ENCODE results near the gene KCNJ1. TPM values are rescaled to one million over a fixed set of nuclear protein-coding genes. Genes with fewer than 3 reads are reported as not detected.

The KCNJ1 gene
- polyA plus RNA-seq, 2 donors = 0.07 to 0.10 TPM

GRCh38 chr11:128909438-128910125, 42.5 kb upstream of the KCNJ1 start:
- H3K4me3 ChIP-seq (ENCODE audit: low read depth in 1 of 2, low read length in 2 of 2) = no peak overlapping the region
- H3K9me3 ChIP-seq (ENCODE audit: control insufficient read depth in 2 of 2, insufficient read depth in 1 of 2, low read depth in 1 of 2, low read length in 1 of 2) = no peaks in the 10 kb centered on the region
- no peaks in the 10 kb centered on the region for H3K27me3 ChIP-seq (ENCODE audit: control insufficient read depth in 1 of 2, insufficient read depth in 2 of 2, low read length in 2 of 2)
- peaks cover 0 to 12% of the 10 kb centered on the region in 2 donors for H3K4me1 ChIP-seq (ENCODE audit: control insufficient read depth in 2 of 2, insufficient read depth in 2 of 2, low read length in 1 of 2)
- 44 to 55% methylated on average over 8 of the region's 8 CpGs for WGBS, 2 donors
- H3K27ac ChIP-seq (ENCODE audit: low read depth in 2 of 2, low read length in 1 of 2) = peak overlapping the region in 1 of 2 donors; percentile 52
- no peaks in the 10 kb centered on the region for H3K36me3 ChIP-seq (ENCODE audit: control insufficient read depth in 2 of 2, insufficient read depth in 2 of 2, low read length in 1 of 2)

GRCh38 chr11:128908391-128909246, 41.5 kb upstream of the KCNJ1 start:
- Histone ChIP-seq H3K9me3 (ENCODE audit: control insufficient read depth in 2 of 2, insufficient read depth in 1 of 2, low read depth in 1 of 2, low read length in 1 of 2) (no peaks in the 10 kb centered on the region), H3K27me3 (ENCODE audit: control insufficient read depth in 1 of 2, insufficient read depth in 2 of 2, low read length in 2 of 2) (no peaks in the 10 kb centered on the region), H3K36me3 (ENCODE audit: control insufficient read depth in 2 of 2, insufficient read depth in 2 of 2, low read length in 1 of 2) (no peaks in the 10 kb centered on the region), H3K4me3 (ENCODE audit: low read depth in 1 of 2, low read length in 2 of 2) (no peak overlapping the region), H3K27ac (ENCODE audit: low read depth in 2 of 2, low read length in 1 of 2) (peak overlapping the region in 1 of 2 donors; percentile 52), H3K4me1 (ENCODE audit: control insufficient read depth in 2 of 2, insufficient read depth in 2 of 2, low read length in 1 of 2) (peaks cover 0 to 6% of the 10 kb centered on the region in 2 donors)
- WGBS, 2 donors = 13 to 22% methylated on average over 12 of the region's 12 CpGs

GRCh38 chr11:128907585-128907984, 40.5 kb upstream of the KCNJ1 start:
- H3K27me3 ChIP-seq (ENCODE audit: control insufficient read depth in 1 of 2, insufficient read depth in 2 of 2, low read length in 2 of 2) = no peaks in the 10 kb centered on the region
- H3K4me3 ChIP-seq (ENCODE audit: low read depth in 1 of 2, low read length in 2 of 2) = no peak overlapping the region
- 85% methylated on average over 4 of the region's 4 CpGs for WGBS, 2 donors
- no peaks in the 10 kb centered on the region for H3K9me3 ChIP-seq (ENCODE audit: control insufficient read depth in 2 of 2, insufficient read depth in 1 of 2, low read depth in 1 of 2, low read length in 1 of 2)
- H3K27ac ChIP-seq (ENCODE audit: low read depth in 2 of 2, low read length in 1 of 2) = no peak overlapping the region
- peaks cover 0 to 6% of the 10 kb centered on the region in 2 donors for H3K4me1 ChIP-seq (ENCODE audit: control insufficient read depth in 2 of 2, insufficient read depth in 2 of 2, low read length in 1 of 2)
- H3K36me3 ChIP-seq (ENCODE audit: control insufficient read depth in 2 of 2, insufficient read depth in 2 of 2, low read length in 1 of 2) = no peaks in the 10 kb centered on the region

GRCh38 chr11:128906185-128907050, 39.3 kb upstream of the KCNJ1 start:
- peaks cover 0 to 6% of the 10 kb centered on the region in 2 donors for H3K4me1 ChIP-seq (ENCODE audit: control insufficient read depth in 2 of 2, insufficient read depth in 2 of 2, low read length in 1 of 2)
- H3K36me3 ChIP-seq (ENCODE audit: control insufficient read depth in 2 of 2, insufficient read depth in 2 of 2, low read length in 1 of 2) = peaks cover 0 to 2% of the 10 kb centered on the region in 2 donors
- H3K27me3 ChIP-seq (ENCODE audit: control insufficient read depth in 1 of 2, insufficient read depth in 2 of 2, low read length in 2 of 2) = no peaks in the 10 kb centered on the region
- no peaks in the 10 kb centered on the region for H3K9me3 ChIP-seq (ENCODE audit: control insufficient read depth in 2 of 2, insufficient read depth in 1 of 2, low read depth in 1 of 2, low read length in 1 of 2)
- no peak overlapping the region for H3K27ac ChIP-seq (ENCODE audit: low read depth in 2 of 2, low read length in 1 of 2)
- H3K4me3 ChIP-seq (ENCODE audit: low read depth in 1 of 2, low read length in 2 of 2) = no peak overlapping the region
- 70 to 72% methylated on average over 8 of the region's 8 CpGs for WGBS, 2 donors

GRCh38 chr11:128905345-128906184, 38.5 kb upstream of the KCNJ1 start:
- H3K9me3 ChIP-seq (ENCODE audit: control insufficient read depth in 2 of 2, insufficient read depth in 1 of 2, low read depth in 1 of 2, low read length in 1 of 2) = no peaks in the 10 kb centered on the region
- H3K27ac ChIP-seq (ENCODE audit: low read depth in 2 of 2, low read length in 1 of 2) = peak overlapping the region in 1 of 2 donors; percentile 9
- WGBS, 2 donors = 2% methylated on average over 43 to 45 of the region's 45 CpGs
- peaks cover 0 to 7% of the 10 kb centered on the region in 2 donors for H3K4me1 ChIP-seq (ENCODE audit: control insufficient read depth in 2 of 2, insufficient read depth in 2 of 2, low read length in 1 of 2)
- peaks cover 0 to 2% of the 10 kb centered on the region in 2 donors for H3K36me3 ChIP-seq (ENCODE audit: control insufficient read depth in 2 of 2, insufficient read depth in 2 of 2, low read length in 1 of 2)
- H3K27me3 ChIP-seq (ENCODE audit: control insufficient read depth in 1 of 2, insufficient read depth in 2 of 2, low read length in 2 of 2) = no peaks in the 10 kb centered on the region
- peak overlapping the region; percentile 43 to 51 for H3K4me3 ChIP-seq (ENCODE audit: low read depth in 1 of 2, low read length in 2 of 2)

GRCh38 chr11:128904656-128905344, 37.7 kb upstream of the KCNJ1 start:
- no peaks in the 10 kb centered on the region for H3K27me3 ChIP-seq (ENCODE audit: control insufficient read depth in 1 of 2, insufficient read depth in 2 of 2, low read length in 2 of 2)
- H3K27ac ChIP-seq (ENCODE audit: low read depth in 2 of 2, low read length in 1 of 2) = no peak overlapping the region
- H3K4me1 ChIP-seq (ENCODE audit: control insufficient read depth in 2 of 2, insufficient read depth in 2 of 2, low read length in 1 of 2) = peaks cover 0 to 7% of the 10 kb centered on the region in 2 donors
- H3K36me3 ChIP-seq (ENCODE audit: control insufficient read depth in 2 of 2, insufficient read depth in 2 of 2, low read length in 1 of 2) = peaks cover 0 to 2% of the 10 kb centered on the region in 2 donors
- 8 to 10% methylated on average over 20 to 25 of the region's 25 CpGs for WGBS, 2 donors
- H3K9me3 ChIP-seq (ENCODE audit: control insufficient read depth in 2 of 2, insufficient read depth in 1 of 2, low read depth in 1 of 2, low read length in 1 of 2) = no peaks in the 10 kb centered on the region
- H3K4me3 ChIP-seq (ENCODE audit: low read depth in 1 of 2, low read length in 2 of 2) = peak overlapping the region; percentile 43 to 51

- Histone ChIP-seq H3K4me3 (ENCODE audit: low read depth in 1 of 2, low read length in 2 of 2) (no peak overlapping the region), H3K27ac (ENCODE audit: low read depth in 2 of 2, low read length in 1 of 2) (no peak overlapping the region), H3K9me3 (ENCODE audit: control insufficient read depth in 2 of 2, insufficient read depth in 1 of 2, low read depth in 1 of 2, low read length in 1 of 2) (no peaks in the 10 kb centered on the region), H3K36me3 (ENCODE audit: control insufficient read depth in 2 of 2, insufficient read depth in 2 of 2, low read length in 1 of 2) (peaks cover 0 to 2% of the 10 kb centered on the region in 2 donors), H3K4me1 (ENCODE audit: control insufficient read depth in 2 of 2, insufficient read depth in 2 of 2, low read length in 1 of 2) (peaks cover 0 to 7% of the 10 kb centered on the region in 2 donors), H3K27me3 (ENCODE audit: control insufficient read depth in 1 of 2, insufficient read depth in 2 of 2, low read length in 2 of 2) (no peaks in the 10 kb centered on the region)
- WGBS, 2 donors = 82 to 88% methylated on average over 14 of the region's 14 CpGs
Observed at GRCh38 chr11:128904303-128904655, 37.2 kb upstream of the KCNJ1 start.

- H3K9me3 ChIP-seq (ENCODE audit: control insufficient read depth in 2 of 2, insufficient read depth in 1 of 2, low read depth in 1 of 2, low read length in 1 of 2) = no peaks in the 10 kb centered on the region
- H3K36me3 ChIP-seq (ENCODE audit: control insufficient read depth in 2 of 2, insufficient read depth in 2 of 2, low read length in 1 of 2) = peaks cover 0 to 2% of the 10 kb centered on the region in 2 donors
- H3K27me3 ChIP-seq (ENCODE audit: control insufficient read depth in 1 of 2, insufficient read depth in 2 of 2, low read length in 2 of 2) = no peaks in the 10 kb centered on the region
- 66 to 76% methylated on average over 17 of the region's 17 CpGs for WGBS, 2 donors
- H3K4me3 ChIP-seq (ENCODE audit: low read depth in 1 of 2, low read length in 2 of 2) = no peak overlapping the region
- H3K4me1 ChIP-seq (ENCODE audit: control insufficient read depth in 2 of 2, insufficient read depth in 2 of 2, low read length in 1 of 2) = peaks cover 0 to 1% of the 10 kb centered on the region in 2 donors
- H3K27ac ChIP-seq (ENCODE audit: low read depth in 2 of 2, low read length in 1 of 2) = no peak overlapping the region
Observed at GRCh38 chr11:128903248-128904061, 36.4 kb upstream of the KCNJ1 start.

Data from esophagus (tissue), 2 donors.